ENCODE data around the gene SLC41A2. TPM values are rescaled to one million over a fixed set of nuclear protein-coding genes. Genes with fewer than 3 reads are reported as not detected.

Gene SLC41A2
- total and polyA plus RNA-seq, 9 of the 15 experiments (the other 6 are each of a cell fraction or from before 2014, with no cell fraction given): 0.01 to 0.89 (median 0.16) TPM; not detected in 1

DNA sequence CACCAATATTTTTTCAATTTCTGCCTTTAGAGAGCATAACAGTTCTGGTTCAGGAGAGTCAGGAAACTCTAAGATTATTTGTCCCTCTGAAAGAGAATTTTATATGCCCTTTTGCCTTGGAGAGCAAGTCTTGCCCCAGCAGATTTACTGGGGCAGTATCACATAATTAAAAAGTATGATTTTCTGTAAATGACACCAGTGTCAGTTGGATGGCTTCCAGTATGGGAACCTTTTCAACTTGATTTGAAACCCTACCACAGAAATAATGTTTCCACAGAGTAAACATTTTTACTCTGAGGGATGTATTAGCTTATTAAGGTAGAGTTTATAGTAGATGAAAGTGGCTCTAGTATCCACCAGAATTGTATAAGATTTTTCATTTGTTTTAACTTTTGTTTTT, 43.4 kb upstream of the SLC41A2 start:
- ChIA-PET CTCF (ENCODE audit: low intra/inter-chr PET ratio) (no interaction called here), POLR2A (no interaction called here)
- H3K79me2 ChIP-seq (ENCODE audit: control insufficient read depth, insufficient read depth, low read length): no peaks in the 10 kb centered on the region

More for the DNA sequence above, 43.4 kb upstream of the SLC41A2 start:
- H3K9ac ChIP-seq (ENCODE audit: insufficient read depth in 1 of 2, low read depth in 2 of 2, low read length in 2 of 2): no peak overlapping the region
- no peaks in the 10 kb centered on the region for H3K9me3 ChIP-seq (replicated peaks; ENCODE audit: control insufficient read depth, insufficient read depth, low read depth, low read length)
- in situ Hi-C loops (cut with MboI) (no loop called here), intact Hi-C loops (cut with micrococcal nuclease) (no loop called here)
- H3K36me3 ChIP-seq (ENCODE audit: control insufficient read depth, insufficient read depth, low read length): peaks cover 82% of the 10 kb centered on the region
- ATAC-seq: no peak
- H3K4me2 ChIP-seq (ENCODE audit: insufficient read depth, low read length): no peak overlapping the region
- H3K27me3 ChIP-seq (ENCODE audit: control insufficient read depth in 2 of 2, insufficient read depth in 2 of 2, low read length in 2 of 2): no peaks in the 10 kb centered on the region
- no peaks in the 10 kb centered on the region for H4K20me1 ChIP-seq (replicated peaks; ENCODE audit: control insufficient read depth, insufficient read depth, low read length)
- no peak for DNase-seq (ENCODE audit: extremely low read depth in 1 of 4, low spot score in 3 of 4)
- no peak overlapping the region for H3K27ac ChIP-seq (ENCODE audit: extremely low read depth, low read depth, low read length)
- H2AFZ ChIP-seq (ENCODE audit: low read depth, low read length): no peak overlapping the region
- no peaks in the 10 kb centered on the region for H3K9me1 ChIP-seq (ENCODE audit: control insufficient read depth, insufficient read depth, low read length)
- no peak for FAIRE-seq
- H3K4me3 ChIP-seq: no peak overlapping the region
- BruUV-seq (replicated peaks): no TSS peak
- H3K4me1 ChIP-seq (replicated peaks in 1 of 2; ENCODE audit: control insufficient read depth in 2 of 2, insufficient read depth in 2 of 2, low read length in 2 of 2): no peaks in the 10 kb centered on the region
- TF ChIP-seq DNMT1 (IDR thresholded peaks at IDR 0.05) (no peak), OTX1 (CRISPR knock-in tag; IDR thresholded peaks at IDR 0.05) (no peak), NFRKB (IDR thresholded peaks at IDR 0.05; ENCODE audit: low read depth) (no peak), FOXP1 (CRISPR knock-in tag; IDR thresholded peaks at IDR 0.05) (no peak), TBP (optimal IDR thresholded peaks at IDR 0.05; ENCODE audit: low read depth, low read length) (no peak), EHMT2 (IDR thresholded peaks at IDR 0.05) (no peak), CBX3 (IDR thresholded peaks at IDR 0.05; ENCODE audit: borderline replicate concordance in 1 of 2, low read length in 2 of 2) (no peak)
- TF ChIP-seq, protein P1, sequence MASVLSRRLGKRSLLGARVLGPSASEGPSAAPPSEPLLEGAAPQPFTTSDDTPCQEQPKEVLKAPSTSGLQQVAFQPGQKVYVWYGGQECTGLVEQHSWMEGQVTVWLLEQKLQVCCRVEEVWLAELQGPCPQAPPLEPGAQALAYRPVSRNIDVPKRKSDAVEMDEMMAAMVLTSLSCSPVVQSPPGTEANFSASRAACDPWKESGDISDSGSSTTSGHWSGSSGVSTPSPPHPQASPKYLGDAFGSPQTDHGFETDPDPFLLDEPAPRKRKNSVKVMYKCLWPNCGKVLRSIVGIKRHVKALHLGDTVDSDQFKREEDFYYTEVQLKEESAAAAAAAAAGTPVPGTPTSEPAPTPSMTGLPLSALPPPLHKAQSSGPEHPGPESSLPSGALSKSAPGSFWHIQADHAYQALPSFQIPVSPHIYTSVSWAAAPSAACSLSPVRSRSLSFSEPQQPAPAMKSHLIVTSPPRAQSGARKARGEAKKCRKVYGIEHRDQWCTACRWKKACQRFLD (CRISPR knock-in tag; IDR thresholded peaks at IDR 0.05): no peak
- TF ChIP-seq, protein P2, sequence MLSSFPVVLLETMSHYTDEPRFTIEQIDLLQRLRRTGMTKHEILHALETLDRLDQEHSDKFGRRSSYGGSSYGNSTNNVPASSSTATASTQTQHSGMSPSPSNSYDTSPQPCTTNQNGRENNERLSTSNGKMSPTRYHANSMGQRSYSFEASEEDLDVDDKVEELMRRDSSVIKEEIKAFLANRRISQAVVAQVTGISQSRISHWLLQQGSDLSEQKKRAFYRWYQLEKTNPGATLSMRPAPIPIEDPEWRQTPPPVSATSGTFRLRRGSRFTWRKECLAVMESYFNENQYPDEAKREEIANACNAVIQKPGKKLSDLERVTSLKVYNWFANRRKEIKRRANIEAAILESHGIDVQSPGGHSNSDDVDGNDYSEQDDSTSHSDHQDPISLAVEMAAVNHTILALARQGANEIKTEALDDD (IDR thresholded peaks at IDR 0.05): no peak
- TF ChIP-seq, protein P3, sequence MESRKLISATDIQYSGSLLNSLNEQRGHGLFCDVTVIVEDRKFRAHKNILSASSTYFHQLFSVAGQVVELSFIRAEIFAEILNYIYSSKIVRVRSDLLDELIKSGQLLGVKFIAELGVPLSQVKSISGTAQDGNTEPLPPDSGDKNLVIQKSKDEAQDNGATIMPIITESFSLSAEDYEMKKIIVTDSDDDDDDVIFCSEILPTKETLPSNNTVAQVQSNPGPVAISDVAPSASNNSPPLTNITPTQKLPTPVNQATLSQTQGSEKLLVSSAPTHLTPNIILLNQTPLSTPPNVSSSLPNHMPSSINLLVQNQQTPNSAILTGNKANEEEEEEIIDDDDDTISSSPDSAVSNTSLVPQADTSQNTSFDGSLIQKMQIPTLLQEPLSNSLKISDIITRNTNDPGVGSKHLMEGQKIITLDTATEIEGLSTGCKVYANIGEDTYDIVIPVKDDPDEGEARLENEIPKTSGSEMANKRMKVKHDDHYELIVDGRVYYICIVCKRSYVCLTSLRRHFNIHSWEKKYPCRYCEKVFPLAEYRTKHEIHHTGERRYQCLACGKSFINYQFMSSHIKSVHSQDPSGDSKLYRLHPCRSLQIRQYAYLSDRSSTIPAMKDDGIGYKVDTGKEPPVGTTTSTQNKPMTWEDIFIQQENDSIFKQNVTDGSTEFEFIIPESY (CRISPR knock-in tag; IDR thresholded peaks at IDR 0.05): no peak

Measured in K562 (cell line).